Endothelial cell of umbilical vein (primary cell): ENCODE data around the gene PIP5K1A. TPM values are rescaled to one million over a fixed set of nuclear protein-coding genes. Genes with fewer than 3 reads are reported as not detected.

Source experiments
- BruUV-seq: library from RNA; stranded (reverse); fragments of 400-500 nt; replicated peaks from 2 replicates; lab custom pipeline; 2021; lab: Mats Ljungman, UMichigan
- CTCF ChIA-PET: fragments of 300-600, 350-600 bp; sonication (Branson Sonifier 250); formaldehyde crosslinking; loops from one replicate; lab custom pipeline; 2021; ENCODE audit warnings: antibody characterized with exemption, inconsistent platforms; lab: Charles Lee
- POLR2A ChIA-PET: fragments of 300-600, 350-600 bp; sonication (Branson Sonifier 250); formaldehyde crosslinking; loops from one replicate; lab custom pipeline; 2021; ENCODE audit warnings: antibody characterized with exemption, inconsistent platforms; lab: Charles Lee
- DNase-seq: peaks from one replicate; pipeline ENCODE4 v3.0.0-alpha.2; 2011; ENCODE audit warnings: low read depth, low spot score
- FAIRE-seq: peaks from 2 replicates; lab custom pipeline; 2011; peaks lifted over from hg19 to GRCh38; lab: Jason Lieb, UNC
- H2AFZ ChIP-seq: 2 replicates; pipeline ENCODE4 v1.6.0; 2012; ENCODE audit warnings: low read depth, low read length, control low read depth, inconsistent platforms
- H3K27ac ChIP-seq: 2 replicates; pipeline ENCODE4 v1.5.1; 2011; ENCODE audit warnings: low read depth, mild to moderate bottlenecking, control low read depth, low read length, moderate library complexity; ENCODE audit not compliant: insufficient read depth
- H3K27me3 ChIP-seq, 2 experiments: 2 replicates each; pipeline versions ENCODE4 v1.6.0 to v1.6.1; 2011; ENCODE audit warnings: low read length in 2 of 2, mixed read lengths in 1 of 2; ENCODE audit not compliant: control insufficient read depth in 2 of 2, insufficient read depth in 2 of 2
- H3K36me3 ChIP-seq, 2 experiments: 2 replicates in 1 of 2; 3 replicates in 1 of 2; pipeline ENCODE4 v1.5.1; 2011; ENCODE audit warnings: low read length in 2 of 2, mild to moderate bottlenecking in 1 of 2, moderate library complexity in 1 of 2; ENCODE audit not compliant: control insufficient read depth in 2 of 2, insufficient read depth in 2 of 2; ENCODE audit errors: extremely low read depth in 1 of 2
- H3K4me1 ChIP-seq: 3 replicates; pipeline ENCODE4 v1.5.1; 2011; ENCODE audit warnings: mild to moderate bottlenecking, low read length; ENCODE audit not compliant: control insufficient read depth, insufficient read depth; ENCODE audit errors: extremely low read depth
- H3K4me2 ChIP-seq: 2 replicates; pipeline ENCODE4 v1.6.1; 2011; ENCODE audit warnings: low read length, control low read depth, mixed read lengths; ENCODE audit not compliant: insufficient read depth
- H3K4me3 ChIP-seq, 3 experiments: fragments of 200-600 bp in 1 of 3; sonication (generic), shearing (Covaris generic) in 1 of 3; replicated peaks in 1 of 3; 2 replicates each; pipeline ENCODE4 v1.5.1; 2011 to 2016; ENCODE audit warnings: control low read depth in 3 of 3, low read length in 3 of 3, mild to moderate bottlenecking in 2 of 3, inconsistent platforms in 1 of 3, low read depth in 1 of 3, moderate library complexity in 1 of 3; ENCODE audit not compliant: insufficient read depth in 1 of 3
- H3K79me2 ChIP-seq: 2 replicates; pipeline ENCODE4 v1.6.0; 2012; ENCODE audit warnings: low read length, inconsistent platforms; ENCODE audit not compliant: control insufficient read depth, insufficient read depth
- H3K9ac ChIP-seq: replicated peaks from 2 replicates; pipeline ENCODE3; 2011; ENCODE audit warnings: low read length, control low read depth; ENCODE audit not compliant: insufficient read depth; ENCODE audit errors: extremely low read depth
- H3K9me1 ChIP-seq: replicated peaks from 3 replicates; pipeline ENCODE4 v1.6.0; 2011; ENCODE audit warnings: mild to moderate bottlenecking, low read length; ENCODE audit not compliant: control insufficient read depth, insufficient read depth; ENCODE audit errors: extremely low read depth
- H3K9me3 ChIP-seq: replicated peaks from 2 replicates; pipeline ENCODE4 v1.5.1; 2012; ENCODE audit warnings: low read length, inconsistent platforms; ENCODE audit not compliant: control insufficient read depth, insufficient read depth
- H4K20me1 ChIP-seq: replicated peaks from 2 replicates; pipeline ENCODE3; 2011; ENCODE audit warnings: mild to moderate bottlenecking, low read length; ENCODE audit not compliant: control insufficient read depth, insufficient read depth; ENCODE audit errors: extremely low read depth
- CTCF ChIP-seq, 2 donors: IDR thresholded peaks; 1 replicate in 1 of 2; 2 replicates in 1 of 2; pipeline ENCODE4 v1.5.1; 2011; ENCODE audit warnings: low read length in 2 of 2, mild to moderate bottlenecking in 2 of 2, moderate library complexity in 2 of 2, control low read depth in 1 of 2, inconsistent platforms in 1 of 2, low read depth in 1 of 2; ENCODE audit not compliant: insufficient read depth in 1 of 2; ENCODE audit errors: extremely low read depth in 1 of 2
- EZH2 ChIP-seq: IDR thresholded peaks from 2 replicates; pipeline ENCODE4 v1.6.1; 2012; ENCODE audit warnings: borderline replicate concordance, low read depth, mild to moderate bottlenecking, moderate library complexity, low read length, inconsistent platforms; ENCODE audit not compliant: severe bottlenecking
- FOS ChIP-seq: IDR thresholded peaks from 2 replicates; pipeline ENCODE4 v1.6.1; 2011; ENCODE audit warnings: mild to moderate bottlenecking, low read length, moderate library complexity, borderline replicate concordance; ENCODE audit not compliant: insufficient read depth
- GATA2 ChIP-seq: IDR thresholded peaks from 2 replicates; pipeline ENCODE4 v1.7.0; 2011; ENCODE audit warnings: low read depth, mild to moderate bottlenecking, moderate library complexity, mixed read lengths, low read length; ENCODE audit not compliant: insufficient read length, insufficient read depth
- JUN ChIP-seq: IDR thresholded peaks from 2 replicates; pipeline ENCODE4 v1.6.1; 2011; ENCODE audit warnings: borderline replicate concordance, low read depth; ENCODE audit not compliant: insufficient read length, insufficient read depth
- MAX ChIP-seq: IDR thresholded peaks from 2 replicates; pipeline ENCODE4 v1.6.1; 2011; ENCODE audit not compliant: insufficient read depth, insufficient read length
- MYC ChIP-seq: IDR thresholded peaks from one replicate; pipeline ENCODE4 v1.6.1; 2011; ENCODE audit warnings: mild to moderate bottlenecking, low read depth, low read length
- POLR2A ChIP-seq: IDR thresholded peaks from 2 replicates; pipeline ENCODE4 v1.6.1; 2012; ENCODE audit warnings: low read depth, mild to moderate bottlenecking, control low read depth, low read length
- POLR2AphosphoS5 ChIP-seq: IDR thresholded peaks from 2 replicates; pipeline ENCODE4 v1.6.1; 2012; ENCODE audit warnings: low read depth, mild to moderate bottlenecking, control low read depth, low read length, moderate library complexity; ENCODE audit not compliant: insufficient read depth
- dilution Hi-C: fragments of 300-500 bp; cut with MboI; formaldehyde crosslinking; loops from one replicate; pipeline ENCODE4 v1.15.0; 2019; ENCODE audit warnings: low sequenced_read_pairs; ENCODE audit not compliant: extremely low pct_ligation_motif_present
- intact Hi-C: fragments of 100-400 bp; cut with micrococcal nuclease; formaldehyde crosslinking; loops from one replicate; pipeline ENCODE4 v1.10.0; 2022
- polyA plus RNA-seq, 4 experiments: library from polyadenylated mRNA; depleted of rRNA in 3 of 4; stranded (reverse) in 3 of 4; unstranded in 1 of 4; fragments of >200 nt; gene quantifications; 2 replicates each; pipeline versions ENCODE4 v1.2.1 to v1.2.3, GENCODE V29; 2011 to 2012; ENCODE audit warnings: missing spikeins in 1 of 4
- total RNA-seq: library from RNA; stranded (reverse); gene quantifications from 2 replicates; pipeline ENCODE4 v1.2.3, GENCODE V29; 2021

Gene PIP5K1A
- total and polyA plus RNA-seq, 2 donors (not counting 3 experiments of a cell fraction or from before 2014, with no cell fraction given): 72.1 to 79.3 TPM

- BruUV-seq: no TSS peak
- no peaks in the 10 kb centered on the region for H3K79me2 ChIP-seq
- H3K9me3 ChIP-seq: no peaks in the 10 kb centered on the region
- POLR2A ChIA-PET: no interaction called here
- DNase-seq: no peak
- H3K27me3 ChIP-seq: no peaks in the 10 kb centered on the region
- H3K9me1 ChIP-seq: no peaks in the 10 kb centered on the region
- H2AFZ ChIP-seq: no peak overlapping the region
- dilution Hi-C loops (no loop called here), intact Hi-C loops (no loop called here)
- CTCF ChIA-PET: interaction anchor here (1.5 to 11.7 kb wide), 3 partner anchors 57 to 134 kb away, joined by 4 to 623 read pairs (median 7); no protein-coding TSS in a partner anchor
- no peak overlapping the region for H3K9ac ChIP-seq
- FAIRE-seq: no peak
- H3K4me1 ChIP-seq: peaks cover 18% of the 10 kb centered on the region
- H3K4me3 ChIP-seq: no peak overlapping the region
- H3K27ac ChIP-seq: no peak overlapping the region
- no peak overlapping the region for H3K4me2 ChIP-seq
- H4K20me1 ChIP-seq: no peaks in the 10 kb centered on the region
- no peak for TF ChIP-seq MAX
- TF ChIP-seq FOS: no peak
- no peak for TF ChIP-seq MYC
- no peak for TF ChIP-seq CTCF (IDR thresholded peaks at IDR 0.05; ENCODE audit: extremely low read depth in 1 of 2, insufficient read depth in 1 of 2, low read depth in 1 of 2, low read length in 2 of 2)
- TF ChIP-seq JUN: no peak
- TF ChIP-seq GATA2: no peak
- no peak for TF ChIP-seq POLR2AphosphoS5
- no peak for TF ChIP-seq POLR2A
- TF ChIP-seq EZH2: no peak
- H3K36me3 ChIP-seq: peaks cover 2 to 16% of the 10 kb centered on the region in 2 experiments
Measured at GRCh38 chr1:151158751-151159251, 39.6 kb upstream of the PIP5K1A start.
